Renal pelvis (tissue), 12 donors: ENCODE results near the gene DAAM1. TPM values are rescaled to one million over a fixed set of nuclear protein-coding genes. Genes with fewer than 3 reads are reported as not detected.

Experiments used
- DNase-seq: peaks from one replicate; pipeline ENCODE4 v3.0.0-alpha.2; 2013
- long read RNA-seq, 16 experiments: transcript quantifications; one replicate each; lab custom pipeline, GENCODE V29; 2026
- polyA plus RNA-seq, 3 donors: library from polyadenylated mRNA; unstranded; fragments of 120-200 nt; gene quantifications; one replicate each; pipeline ENCODE4 v1.2.1, GENCODE V29; 2013; ENCODE audit not compliant: insufficient read length in 3 of 3

The DAAM1 gene
- polyA plus RNA-seq = 10 to 100 TPM; 46.6 to 51.4 (median 50.0) TPM
- long read RNA-seq, donor 1, full-length matches to known transcripts = 4 of 4 reads
- long read RNA-seq, donor 1, partial matches to known transcripts = 0 of 4 reads
- long read RNA-seq, donor 1, other reads (novel, unspliced or antisense) = 0 of 4 reads
- long read RNA-seq, donor 2, full-length matches to known transcripts = 6 of 6 reads
- long read RNA-seq, donor 2, partial matches to known transcripts = 0 of 6 reads
- long read RNA-seq, donor 2, other reads (novel, unspliced or antisense) = 0 of 6 reads
- long read RNA-seq, donor 3, partial matches to known transcripts = 0 of 6 reads
- long read RNA-seq, donor 3, other reads (novel, unspliced or antisense) = 0 of 6 reads
- long read RNA-seq, donor 4, partial matches to known transcripts = 0 of 25 reads
- long read RNA-seq, donor 4, other reads (novel, unspliced or antisense) = 22 of 25 reads
- long read RNA-seq, donor 5, partial matches to known transcripts = 0 of 3 reads
- long read RNA-seq, donor 5, other reads (novel, unspliced or antisense) = 0 of 3 reads
- long read RNA-seq, donor 6, full-length matches to known transcripts = 12 of 23 reads
- long read RNA-seq, donor 6, partial matches to known transcripts = 0 of 23 reads
- long read RNA-seq, donor 6, other reads (novel, unspliced or antisense) = 11 of 23 reads
- long read RNA-seq, donor 7, full-length matches to known transcripts = 6 of 6 reads
- long read RNA-seq, donor 7, partial matches to known transcripts = 0 of 6 reads
- long read RNA-seq, donor 7, other reads (novel, unspliced or antisense) = 0 of 6 reads
- long read RNA-seq, donor 8, full-length matches to known transcripts = 7 of 7 reads
- long read RNA-seq, donor 8, partial matches to known transcripts = 0 of 7 reads
- long read RNA-seq, donor 8, other reads (novel, unspliced or antisense) = 0 of 7 reads
- long read RNA-seq, donor 9, partial matches to known transcripts = 0 of 28 reads
- long read RNA-seq, donor 9, other reads (novel, unspliced or antisense) = 23 of 28 reads
- long read RNA-seq, donor 10, partial matches to known transcripts = 0 of 7 reads
- long read RNA-seq, donor 10, other reads (novel, unspliced or antisense) = 0 of 7 reads
- long read RNA-seq, donor 11, partial matches to known transcripts = 0 of 3 reads
- long read RNA-seq, donor 11, other reads (novel, unspliced or antisense) = 0 of 3 reads
- long read RNA-seq, donor 12, full-length matches to known transcripts = 11 of 11 reads
- long read RNA-seq, donor 12, partial matches to known transcripts = 0 of 11 reads
- long read RNA-seq, donor 12, other reads (novel, unspliced or antisense) = 0 of 11 reads
- long read RNA-seq, donor 13, full-length matches to known transcripts = 1 of 1 reads
- long read RNA-seq, donor 13, partial matches to known transcripts = 0 of 1 reads
- long read RNA-seq, donor 13, other reads (novel, unspliced or antisense) = 0 of 1 reads
- long read RNA-seq, donor 14 = 0 reads
- long read RNA-seq, donor 15 = 0 reads
- long read RNA-seq, donor 16, transcript DAAM1-203 (6 exons, 1,430 nt) = major isoform, 5 of 7 reads
- long read RNA-seq, donor 16, partial matches to known transcripts = 0 of 7 reads
- long read RNA-seq, donor 16, other reads (novel, unspliced or antisense) = 0 of 7 reads

- peak; percentile 99 for DNase-seq
Measured at GRCh38 chr14:59188461-59189090, at the start of gene DAAM1. Gene DAAM1, plus strand, starts transcription at chr14:59188667. Its CDS starts 74,811 bp downstream, at chr14:59263478.

DNA sequence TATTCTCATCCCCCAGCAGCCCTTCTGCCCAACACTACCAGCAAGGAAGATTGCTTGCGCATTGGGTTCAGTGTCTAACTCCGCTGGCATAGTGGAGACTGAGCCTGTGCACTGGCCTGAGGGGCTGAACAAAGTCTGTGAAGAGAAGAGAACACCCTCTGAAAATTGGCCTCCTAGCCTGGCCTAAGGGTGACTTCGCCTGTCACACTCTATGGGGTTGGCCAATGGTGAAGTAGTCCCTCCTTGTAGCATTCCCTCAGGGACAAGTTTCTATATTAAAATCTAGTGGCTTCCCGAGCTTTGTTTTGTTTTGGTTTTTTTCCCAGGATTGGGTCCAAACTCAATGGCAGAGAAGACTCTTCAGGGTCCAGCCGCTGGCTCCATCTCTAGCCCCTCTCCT, 49.1 kb upstream of the DAAM1 start:
- no peak for DNase-seq

- peak; percentile 61 for DNase-seq
Measured at GRCh38 chr14:59140106-59140843, 48.2 kb upstream of the DAAM1 start.

DNA sequence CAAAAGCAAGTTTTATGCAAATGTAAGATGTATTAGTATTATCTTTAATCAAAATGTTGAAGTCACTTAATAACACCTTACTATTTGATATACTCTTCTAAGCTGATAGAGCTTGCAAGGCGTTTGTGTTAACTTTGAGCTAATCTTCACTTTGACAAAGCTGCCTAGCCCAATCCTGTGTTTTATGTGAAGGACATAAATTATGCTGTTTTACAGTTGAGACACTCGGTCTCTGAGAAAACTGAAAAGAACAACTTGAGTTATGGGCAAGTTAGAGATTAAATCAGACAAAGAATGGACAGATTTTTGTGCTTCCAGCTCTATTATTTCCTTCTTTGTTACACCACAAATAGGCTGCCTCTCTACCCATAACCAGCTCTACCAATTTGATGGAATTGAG, 42.0 kb upstream of the DAAM1 start:
- no peak for DNase-seq

DNA sequence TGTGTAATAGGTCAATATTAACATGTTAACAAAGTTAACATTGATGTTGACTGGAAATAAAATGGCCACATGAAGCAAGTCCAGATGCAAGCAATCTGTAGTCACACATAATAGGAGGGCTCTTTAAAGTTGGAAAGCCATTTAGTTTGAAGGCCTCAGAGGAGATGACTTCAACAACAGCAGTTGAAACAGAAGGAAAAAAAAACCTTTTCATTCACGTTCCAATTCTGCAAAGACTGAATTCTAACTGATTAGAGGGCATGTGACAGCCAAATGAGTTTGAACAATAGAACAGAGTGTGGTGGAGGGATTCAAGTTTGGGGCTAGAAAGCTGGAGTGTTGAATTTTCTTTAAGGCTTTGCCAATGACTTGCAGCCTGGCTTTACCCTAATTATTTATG, 41.5 kb upstream of the DAAM1 start:
- DNase-seq = no peak

DNA sequence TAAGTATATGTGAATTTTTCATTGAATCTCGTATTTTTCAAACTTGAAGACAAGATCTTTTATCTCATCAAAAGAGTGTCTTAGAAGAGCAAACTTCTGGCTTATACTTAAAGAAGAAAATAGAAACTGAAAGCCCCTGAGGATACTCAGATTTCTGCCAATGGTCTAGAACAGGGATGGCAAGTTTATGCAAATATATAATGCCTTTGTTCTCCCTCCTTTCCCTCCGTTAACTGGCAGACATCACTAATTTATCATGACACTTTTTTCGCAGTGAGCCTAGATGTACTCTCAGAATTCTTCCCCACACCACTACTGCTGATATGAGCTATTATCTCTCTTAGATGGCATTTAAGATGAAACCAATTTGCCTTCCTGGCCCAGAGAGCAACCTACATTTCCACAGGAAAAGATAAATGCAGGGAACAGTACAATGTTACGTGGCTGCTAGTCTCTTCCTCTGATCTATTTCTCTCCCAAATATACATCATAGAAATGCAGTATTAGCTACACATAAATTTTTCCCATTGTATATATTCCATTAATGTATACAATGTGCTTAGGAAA, 40.0 kb upstream of the DAAM1 start:
- DNase-seq = no peak

- no peak for DNase-seq
Measured at GRCh38 chr14:59150990-59151389, 37.5 kb upstream of the DAAM1 start.

DNA sequence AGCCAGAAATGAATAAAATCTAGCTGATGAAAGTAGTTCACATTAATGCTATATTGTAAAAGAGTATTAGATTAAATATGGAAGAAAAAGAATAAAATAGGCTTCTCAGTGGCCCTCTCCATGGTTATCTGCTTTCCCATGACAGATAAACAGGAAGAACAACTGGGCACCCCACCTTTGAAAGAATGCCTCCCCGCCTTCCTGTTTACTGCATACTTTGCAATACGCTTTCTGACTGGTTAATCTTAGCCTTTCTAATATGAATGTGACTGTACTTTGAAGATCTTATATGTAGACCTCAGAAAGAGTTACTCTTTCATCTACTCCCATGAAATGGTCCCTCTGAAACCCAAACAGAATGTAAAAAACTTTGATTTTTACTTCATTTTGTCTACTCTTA, 34.1 kb upstream of the DAAM1 start:
- DNase-seq = no peak

DNA sequence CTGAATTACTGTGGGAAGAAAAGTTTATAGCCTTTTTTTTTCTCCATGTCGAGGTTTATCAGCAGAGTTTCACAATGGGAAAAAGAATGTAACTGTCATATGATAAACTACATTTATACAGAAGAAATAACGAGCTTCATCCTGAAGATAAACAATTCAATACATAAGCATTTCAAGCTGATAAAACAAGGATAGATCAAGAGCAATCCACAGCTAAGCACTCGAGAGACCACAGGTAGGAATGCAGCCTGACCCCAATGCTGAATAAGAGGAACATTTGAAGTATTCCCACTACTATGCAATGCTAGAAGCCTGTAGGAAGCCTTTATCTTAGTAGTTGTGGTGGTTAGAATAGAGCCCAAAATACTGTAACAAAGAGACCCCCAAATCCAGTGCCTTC, 32.6 kb upstream of the DAAM1 start:
- no peak for DNase-seq

DNA sequence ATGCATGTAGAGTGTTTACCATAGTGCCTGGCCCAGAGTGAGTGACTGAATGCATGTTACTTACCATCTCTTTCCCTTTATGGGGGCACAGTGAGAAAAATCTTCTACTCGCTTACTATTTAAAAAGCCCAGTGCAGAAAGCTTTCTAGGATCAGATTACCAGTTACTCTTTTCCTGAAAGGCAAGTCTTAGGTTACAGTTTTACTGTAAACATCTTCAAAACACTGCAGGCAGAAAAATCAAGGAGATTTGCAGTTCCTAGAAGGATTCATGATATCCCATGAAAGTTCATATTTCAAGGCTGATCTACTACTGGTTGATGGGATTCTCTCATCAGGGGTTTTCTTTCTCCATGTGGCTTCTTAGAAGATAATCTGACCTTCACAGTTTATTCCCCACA, 29.3 kb upstream of the DAAM1 start:
- DNase-seq = peak; percentile 59

GRCh38 chr14:59160506-59160905, 28.0 kb upstream of the DAAM1 start:
- no peak for DNase-seq

- DNase-seq = peak; percentile 79
Measured at GRCh38 chr14:59161561-59162175, 26.8 kb upstream of the DAAM1 start.

DNA sequence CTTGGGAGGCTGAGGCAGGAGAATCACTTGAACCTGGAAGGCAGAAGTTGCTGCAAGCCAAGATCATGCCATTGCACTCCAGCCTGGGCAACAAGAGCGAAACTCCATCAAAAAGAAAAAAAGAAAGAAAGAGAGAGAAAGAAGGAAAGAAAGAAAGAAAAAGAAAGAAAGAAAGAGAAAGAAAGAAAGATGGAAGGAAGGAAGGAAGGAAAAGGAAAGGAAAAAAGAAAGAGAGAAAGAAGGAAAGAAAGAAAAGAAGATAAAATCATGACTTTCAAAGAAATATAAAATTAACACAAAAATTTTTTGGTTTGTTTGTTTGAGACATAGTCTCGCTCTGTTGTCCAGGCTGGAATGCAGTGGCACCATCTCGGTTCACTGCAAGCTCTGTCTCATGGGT, 22.2 kb upstream of the DAAM1 start:
- DNase-seq = no peak

DNA sequence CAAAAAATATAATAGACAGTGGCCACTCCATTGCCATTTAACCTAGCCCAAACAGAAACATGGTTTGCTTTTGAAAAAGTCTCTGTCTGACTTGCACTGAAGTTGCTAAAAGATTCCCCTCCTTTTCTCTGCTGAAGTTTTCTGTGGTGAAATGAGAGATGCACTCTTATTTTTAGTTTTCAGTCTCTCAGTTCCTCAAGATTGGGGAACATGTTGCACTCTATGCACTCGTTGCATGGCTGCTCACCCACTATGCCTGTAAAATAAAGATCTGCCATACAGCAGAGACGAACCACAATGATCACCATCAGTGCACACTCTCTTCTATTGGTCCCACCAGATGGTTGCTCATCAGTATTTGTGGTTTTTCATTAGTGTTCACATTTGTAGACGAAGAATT, 13.1 kb upstream of the DAAM1 start:
- DNase-seq = no peak

DNA sequence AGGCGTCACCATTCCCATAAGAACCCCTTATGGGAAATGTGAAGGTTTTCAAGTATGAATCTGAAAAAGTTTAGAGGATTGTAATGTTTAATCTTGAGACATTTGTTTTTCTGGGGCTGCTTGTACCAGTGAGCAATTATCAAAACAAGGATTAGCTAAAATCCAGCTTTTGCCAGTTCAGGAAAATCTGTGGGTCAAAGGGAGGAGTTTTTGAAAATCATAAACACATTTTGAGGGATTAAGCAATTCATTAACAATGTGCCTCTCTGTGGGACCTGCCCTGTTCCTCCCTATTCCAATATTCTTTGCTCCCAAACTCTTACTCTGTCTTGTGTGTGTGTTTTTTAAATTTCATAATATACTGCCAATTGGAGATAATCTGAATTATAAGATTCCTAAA, 11.7 kb upstream of the DAAM1 start:
- DNase-seq = no peak

DNA sequence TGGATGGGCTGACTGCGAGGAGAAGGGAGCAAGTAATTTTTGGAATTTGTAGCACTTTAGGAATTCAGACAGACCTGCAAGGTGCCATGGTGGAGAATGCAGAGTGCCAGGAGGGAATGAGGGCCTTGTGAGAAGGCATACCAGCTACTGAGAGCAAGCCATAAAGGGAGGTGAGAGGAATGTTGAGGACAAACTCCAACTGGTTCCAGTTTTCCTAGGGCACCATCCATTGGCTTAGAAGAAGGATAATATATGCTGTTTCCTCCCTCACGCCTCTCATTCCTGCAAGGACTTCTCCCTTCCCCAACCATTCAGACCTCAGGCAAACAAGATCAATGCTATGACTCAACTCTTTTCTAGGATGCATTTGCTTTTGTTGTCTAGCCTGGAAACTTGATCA, 11.2 kb upstream of the DAAM1 start:
- no peak for DNase-seq

- DNase-seq = no peak
Measured at GRCh38 chr14:59181791-59182190, 6.7 kb upstream of the DAAM1 start.

GRCh38 chr14:59182641-59183040, 5.8 kb upstream of the DAAM1 start:
- no peak for DNase-seq

GRCh38 chr14:59183150-59183549, 5.3 kb upstream of the DAAM1 start:
- DNase-seq = no peak
